Peyer's patch (tissue), 4 donors: Measurements from ENCODE around the gene NAT14.

Source experiments
- POLR2A ChIP-seq, 2 donors: fragments of 450-650 bp; IDR thresholded peaks; one replicate each; pipeline ENCODE4 v1.5.1; 2017; ENCODE audit warnings: antibody characterized with exemption in 2 of 2, mild to moderate bottlenecking in 2 of 2, moderate library complexity in 2 of 2
- TF ChIP-seq, protein P1 (sequence below), 6 experiments: fragments of 450-650 bp in 4 of 6; fragments of 200-600 bp in 2 of 6; sonication (generic) in 1 of 6; IDR thresholded peaks; one replicate each; pipeline ENCODE4 v1.5.1; 2017 to 2019; ENCODE audit warnings: antibody characterized with exemption in 6 of 6, mild to moderate bottlenecking in 3 of 6, moderate library complexity in 1 of 6

DNA sequence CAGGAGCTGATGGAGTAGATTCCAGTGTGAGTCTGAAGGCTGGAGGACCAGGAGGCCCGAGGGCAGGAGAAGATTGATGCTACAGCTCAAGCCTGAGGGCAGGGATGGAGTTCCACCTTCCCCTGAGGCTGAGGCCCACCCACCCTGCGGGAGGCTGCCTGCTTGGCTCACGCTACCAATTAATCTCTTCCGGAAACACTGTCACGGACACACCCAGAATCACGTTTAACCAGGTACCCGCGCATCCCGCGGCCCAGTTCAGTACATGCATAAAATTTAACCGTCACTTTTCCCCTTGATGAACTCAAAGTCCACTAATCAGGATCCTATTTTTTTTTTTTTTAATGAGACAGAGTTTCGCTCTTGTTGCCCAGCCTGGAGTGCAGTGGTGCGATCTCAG lies 13.7 kb upstream of the NAT14 start:
- no peak for TF ChIP-seq POLR2A (IDR thresholded peaks at IDR 0.05)
- TF ChIP-seq, protein P1, sequence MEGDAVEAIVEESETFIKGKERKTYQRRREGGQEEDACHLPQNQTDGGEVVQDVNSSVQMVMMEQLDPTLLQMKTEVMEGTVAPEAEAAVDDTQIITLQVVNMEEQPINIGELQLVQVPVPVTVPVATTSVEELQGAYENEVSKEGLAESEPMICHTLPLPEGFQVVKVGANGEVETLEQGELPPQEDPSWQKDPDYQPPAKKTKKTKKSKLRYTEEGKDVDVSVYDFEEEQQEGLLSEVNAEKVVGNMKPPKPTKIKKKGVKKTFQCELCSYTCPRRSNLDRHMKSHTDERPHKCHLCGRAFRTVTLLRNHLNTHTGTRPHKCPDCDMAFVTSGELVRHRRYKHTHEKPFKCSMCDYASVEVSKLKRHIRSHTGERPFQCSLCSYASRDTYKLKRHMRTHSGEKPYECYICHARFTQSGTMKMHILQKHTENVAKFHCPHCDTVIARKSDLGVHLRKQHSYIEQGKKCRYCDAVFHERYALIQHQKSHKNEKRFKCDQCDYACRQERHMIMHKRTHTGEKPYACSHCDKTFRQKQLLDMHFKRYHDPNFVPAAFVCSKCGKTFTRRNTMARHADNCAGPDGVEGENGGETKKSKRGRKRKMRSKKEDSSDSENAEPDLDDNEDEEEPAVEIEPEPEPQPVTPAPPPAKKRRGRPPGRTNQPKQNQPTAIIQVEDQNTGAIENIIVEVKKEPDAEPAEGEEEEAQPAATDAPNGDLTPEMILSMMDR (IDR thresholded peaks at IDR 0.05) = no peak
